HG02623 (cell line): Measurements from ENCODE around the gene NISCH.

Experiments used
- ATAC-seq: cut with Tn5 transposase; IDR thresholded peaks from one replicate; pipeline ENCODE4 v1.9.1; 2021; ENCODE audit warnings: moderate library complexity; ENCODE audit not compliant: unreplicated experiment

NISCH gene

DNA sequence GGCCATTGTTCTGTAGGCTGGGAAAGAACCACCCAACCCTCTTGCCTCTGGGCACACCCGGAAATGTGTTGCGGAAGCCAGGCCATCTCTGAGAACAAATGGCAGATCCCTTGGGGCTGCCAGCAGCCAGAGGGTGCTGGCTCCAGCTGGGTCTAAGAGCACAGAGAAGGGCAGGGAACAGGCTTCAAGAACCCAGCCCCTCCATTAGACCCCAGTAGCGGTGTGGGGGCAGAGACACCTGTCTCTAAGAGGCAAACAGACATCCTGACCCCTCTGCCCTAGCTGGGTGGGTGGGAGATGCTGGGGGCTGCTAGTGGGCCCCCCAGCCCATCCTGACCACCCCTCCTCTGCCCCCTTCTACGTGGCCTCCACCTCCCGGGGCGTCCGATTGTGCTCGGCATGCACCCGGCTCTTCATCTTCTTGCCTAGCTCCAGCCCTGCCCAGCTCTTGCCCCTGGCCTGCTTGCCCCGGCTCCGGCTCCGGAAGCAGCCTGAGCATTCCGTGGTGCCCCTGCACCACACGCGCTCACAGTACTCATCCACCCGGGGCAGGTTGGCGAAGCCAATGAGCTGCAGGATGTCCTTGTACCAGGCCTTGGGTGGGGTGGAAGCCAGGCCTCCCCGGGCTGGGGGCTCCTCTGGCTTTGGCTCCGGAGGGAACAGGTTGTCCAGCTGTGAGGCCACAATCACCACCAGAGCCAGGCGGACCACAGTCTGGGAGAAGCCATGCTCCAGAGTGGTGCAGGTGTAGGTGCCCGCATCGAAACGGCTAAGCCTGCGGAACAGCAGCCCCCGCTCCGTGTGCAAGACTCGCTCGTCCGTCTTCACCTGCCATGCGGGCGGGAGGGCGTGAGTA, 19.9 kb upstream of the NISCH start:
- ATAC-seq, result no peak

DNA sequence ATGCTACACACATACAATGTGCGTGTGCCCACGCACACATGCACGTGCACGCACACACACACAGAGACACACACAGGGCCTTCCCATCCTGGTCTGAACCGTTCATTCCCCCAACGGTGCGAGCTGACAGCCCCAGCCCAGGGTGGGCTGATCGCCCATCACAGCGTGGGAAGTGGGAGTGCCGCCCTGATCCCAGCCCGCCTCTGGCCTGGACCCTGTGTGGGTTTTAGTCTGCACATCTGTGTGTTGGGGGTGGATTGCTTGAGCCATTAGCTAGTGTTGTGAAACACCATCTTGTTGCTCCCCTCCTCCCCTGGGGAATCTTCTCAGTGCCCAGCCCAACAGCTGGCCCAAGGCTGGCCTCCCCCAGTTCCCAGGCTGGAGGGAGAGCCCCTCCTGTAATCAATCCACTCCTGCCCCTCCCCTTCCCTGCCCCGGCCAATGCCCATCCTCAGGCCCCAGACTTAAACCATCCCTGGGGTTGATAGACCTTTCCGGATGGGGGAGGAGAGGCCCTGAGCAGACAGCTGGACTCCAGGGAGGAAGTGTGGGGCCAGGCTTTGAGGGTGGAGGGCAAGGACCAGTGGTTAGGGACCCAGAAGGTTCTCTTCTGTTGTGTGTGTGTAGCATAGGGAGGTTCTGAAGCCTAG, 18.8 kb upstream of the NISCH start:
- no peak for ATAC-seq

DNA sequence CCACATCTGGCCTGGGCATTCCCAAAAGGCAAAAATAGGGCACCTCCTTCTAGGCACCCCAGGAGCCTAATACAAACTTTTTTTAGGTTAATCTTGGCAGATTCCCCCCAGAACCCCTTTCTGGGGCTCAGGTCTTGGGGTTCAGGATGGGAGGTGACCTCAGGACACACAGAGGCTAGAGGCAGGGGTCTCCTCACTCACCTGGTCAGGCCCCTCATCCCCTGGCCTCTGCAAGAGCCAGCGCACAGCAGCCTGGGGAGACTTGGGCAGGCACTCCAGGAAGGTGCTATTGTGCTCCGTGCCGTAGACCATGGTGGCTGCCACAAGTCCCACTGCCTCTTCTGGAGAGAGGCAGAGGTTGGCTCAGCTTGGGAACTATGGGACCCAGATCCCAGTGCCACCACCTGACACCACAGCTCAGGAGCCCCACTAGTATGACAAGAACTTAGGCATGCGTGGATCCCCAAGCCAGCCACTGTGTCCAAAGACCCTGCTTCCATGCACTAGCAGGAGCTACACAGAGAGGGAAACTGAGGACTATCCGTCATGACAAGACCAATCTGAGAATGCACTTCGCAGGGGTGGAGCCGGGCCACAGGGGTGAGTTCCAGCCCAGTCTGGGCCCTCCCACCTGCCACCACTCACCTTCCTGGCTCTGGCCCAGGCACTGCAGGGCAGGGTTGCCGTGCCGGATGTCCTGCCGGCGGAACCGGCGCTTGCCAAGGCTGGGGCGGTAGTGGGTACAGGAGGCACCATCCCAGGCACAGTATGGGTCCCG, 17.9 kb upstream of the NISCH start:
- ATAC-seq, result no peak

DNA sequence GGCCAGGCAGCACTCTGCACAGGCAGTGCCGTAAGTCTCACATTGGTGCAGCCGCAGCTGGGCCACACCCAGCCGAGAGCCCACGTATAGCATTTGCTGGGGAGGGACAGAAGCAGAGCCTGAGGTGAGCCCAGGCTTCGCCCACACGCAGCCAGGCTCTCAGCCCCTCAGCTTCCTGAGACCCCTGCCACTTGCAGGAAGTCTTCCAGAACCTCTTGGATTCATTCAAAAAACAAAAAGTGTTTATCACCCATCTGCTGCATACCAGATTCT, 17.4 kb upstream of the NISCH start:
- ATAC-seq, result no peak

DNA sequence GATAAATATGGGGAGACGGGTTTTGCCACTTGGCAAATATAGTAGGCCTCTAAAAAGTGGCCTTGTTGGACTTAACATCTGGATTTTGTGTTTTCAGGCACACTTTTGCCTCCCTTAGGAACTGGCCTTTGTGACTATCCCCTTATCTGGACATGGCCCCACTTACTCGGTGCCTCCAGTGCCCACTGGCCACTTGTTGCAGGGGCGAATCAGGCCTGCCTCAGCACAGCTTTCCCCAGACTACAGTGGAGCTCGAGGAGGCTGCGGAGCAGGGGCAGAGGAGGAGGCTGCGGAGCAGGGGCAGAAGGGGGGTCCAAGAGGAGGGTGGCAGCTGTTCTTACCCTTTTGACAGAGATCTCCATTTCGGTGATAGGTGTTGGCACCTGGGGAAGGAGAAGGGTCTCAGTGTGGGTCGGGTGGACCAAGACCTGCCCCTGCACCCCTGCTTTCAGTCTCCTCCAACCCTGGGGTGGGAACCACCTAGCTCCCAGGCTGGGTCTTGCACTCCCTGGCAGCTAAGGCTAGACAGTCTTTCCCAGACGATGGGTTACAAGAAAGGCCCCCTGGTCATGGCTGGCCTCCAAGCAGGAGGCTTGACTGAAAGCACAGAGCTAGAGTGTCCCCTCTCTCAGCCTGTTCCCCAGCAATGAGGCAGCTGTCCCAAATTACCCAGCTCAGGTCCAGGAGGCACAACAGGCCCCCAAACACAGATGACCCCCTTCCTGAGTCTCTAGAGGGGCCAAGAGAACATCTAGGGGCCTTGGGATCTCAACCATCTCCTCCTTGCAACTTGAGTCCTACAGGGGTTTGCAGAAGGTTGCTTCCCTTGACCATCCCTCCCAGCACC, 16.6 kb upstream of the NISCH start:
- ATAC-seq, result no peak

DNA sequence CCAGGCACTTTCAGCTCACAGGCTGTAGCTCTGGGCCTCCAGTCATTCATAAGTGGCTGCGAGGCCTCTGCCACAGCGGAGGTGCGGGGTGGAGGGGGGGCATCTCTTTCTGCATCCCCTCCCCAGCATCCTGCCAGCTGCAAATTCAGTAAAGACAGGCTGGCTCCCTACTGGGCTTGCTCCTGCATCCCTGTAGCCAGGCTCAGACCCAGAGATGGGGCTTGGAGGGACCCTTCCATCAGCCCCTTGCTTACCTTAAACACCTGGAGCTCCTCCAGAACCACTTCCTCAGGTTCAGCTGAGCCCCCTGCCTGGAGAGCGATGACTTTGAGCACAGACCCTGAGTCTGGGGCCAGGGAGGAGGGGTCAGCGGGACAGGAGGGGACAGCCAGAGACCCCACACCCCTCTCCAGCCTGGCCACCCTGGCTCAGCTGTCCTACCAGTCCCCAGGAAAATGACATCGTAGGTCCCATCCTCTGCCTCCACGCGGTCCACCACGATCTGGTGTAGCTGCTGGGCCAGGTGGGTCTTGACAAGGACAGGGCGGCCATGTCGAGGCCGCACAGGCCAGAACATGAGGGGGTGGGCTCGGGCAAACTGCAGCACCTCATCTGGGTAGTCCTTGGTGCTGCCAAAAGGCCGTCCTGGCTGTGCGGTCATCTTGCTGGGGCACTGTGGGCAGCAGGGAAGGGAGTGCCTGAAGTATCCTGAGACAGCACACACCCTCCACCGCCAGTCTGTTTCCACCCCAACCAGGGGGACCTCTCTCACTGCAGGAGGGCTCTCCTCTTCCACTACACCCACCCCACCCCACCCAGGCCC, 15.8 kb upstream of the NISCH start:
- ATAC-seq, result no peak

DNA sequence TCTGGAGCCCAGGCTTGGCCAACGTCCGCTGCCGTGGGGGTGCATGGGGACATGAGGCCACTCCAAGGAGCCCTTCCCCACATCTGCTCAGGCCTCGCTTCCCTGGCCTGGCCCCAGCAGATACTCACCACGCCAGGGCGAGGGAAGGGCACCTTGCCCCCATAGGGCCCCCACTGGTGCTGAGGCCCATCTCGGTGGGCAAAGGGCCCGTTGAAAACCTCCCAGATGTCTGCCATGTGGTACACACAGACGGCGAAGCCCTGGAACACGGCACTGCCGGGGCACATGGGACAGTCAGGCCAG, 15.2 kb upstream of the NISCH start:
- ATAC-seq, result no peak

DNA sequence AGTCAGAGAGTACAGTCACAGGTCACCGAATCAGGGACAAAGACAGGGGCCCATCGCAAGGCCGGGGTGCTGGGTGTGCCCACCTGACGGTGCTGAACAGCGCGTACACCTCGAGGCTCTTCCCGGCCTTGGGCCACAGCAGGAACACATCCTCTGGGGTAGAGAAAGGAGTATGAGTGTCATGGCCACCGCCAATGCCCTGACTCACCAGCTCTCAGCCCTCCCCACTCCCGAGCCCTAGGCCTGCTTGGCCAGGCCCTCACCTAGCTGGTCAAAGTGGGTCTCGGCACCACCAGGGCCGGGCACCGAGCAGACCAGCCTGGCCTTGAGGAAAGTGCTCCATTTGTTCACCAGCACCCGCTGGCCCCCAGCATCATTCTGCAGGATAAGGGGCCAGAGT, 14.7 kb upstream of the NISCH start:
- no peak for ATAC-seq

DNA sequence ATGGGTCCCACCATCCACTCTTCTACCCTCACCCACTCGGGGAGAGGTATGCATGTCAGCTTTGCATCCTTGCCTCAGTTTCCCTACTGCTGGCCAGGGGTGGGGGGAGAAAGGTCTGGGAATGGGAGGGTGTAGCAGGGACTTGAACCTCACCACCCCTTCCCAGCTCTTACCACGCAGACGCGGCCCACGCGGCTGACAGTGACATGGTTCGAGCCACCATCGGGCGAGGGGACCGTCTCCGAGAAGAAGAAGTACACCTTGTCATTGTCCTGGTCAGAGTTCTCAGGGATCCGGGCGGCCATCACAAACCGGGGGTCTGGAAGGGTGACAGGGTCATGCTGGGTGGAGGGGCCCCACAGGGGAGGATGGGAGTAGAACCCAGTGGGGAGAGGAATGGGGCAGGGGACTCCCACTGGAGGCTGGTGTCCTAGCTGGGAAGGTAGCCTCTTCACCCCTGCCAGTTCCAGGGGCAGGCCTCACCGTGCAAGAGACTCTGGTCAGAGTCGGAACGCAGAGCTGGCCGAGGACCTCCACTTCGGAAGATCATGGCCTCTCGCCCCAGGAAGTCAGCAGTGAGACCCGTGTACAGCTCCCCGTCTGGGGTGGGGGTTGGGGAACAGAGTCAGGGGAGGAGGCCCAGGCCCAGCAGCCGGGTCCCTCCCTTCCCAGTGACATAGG, 14.2 kb upstream of the NISCH start:
- no peak for ATAC-seq

DNA sequence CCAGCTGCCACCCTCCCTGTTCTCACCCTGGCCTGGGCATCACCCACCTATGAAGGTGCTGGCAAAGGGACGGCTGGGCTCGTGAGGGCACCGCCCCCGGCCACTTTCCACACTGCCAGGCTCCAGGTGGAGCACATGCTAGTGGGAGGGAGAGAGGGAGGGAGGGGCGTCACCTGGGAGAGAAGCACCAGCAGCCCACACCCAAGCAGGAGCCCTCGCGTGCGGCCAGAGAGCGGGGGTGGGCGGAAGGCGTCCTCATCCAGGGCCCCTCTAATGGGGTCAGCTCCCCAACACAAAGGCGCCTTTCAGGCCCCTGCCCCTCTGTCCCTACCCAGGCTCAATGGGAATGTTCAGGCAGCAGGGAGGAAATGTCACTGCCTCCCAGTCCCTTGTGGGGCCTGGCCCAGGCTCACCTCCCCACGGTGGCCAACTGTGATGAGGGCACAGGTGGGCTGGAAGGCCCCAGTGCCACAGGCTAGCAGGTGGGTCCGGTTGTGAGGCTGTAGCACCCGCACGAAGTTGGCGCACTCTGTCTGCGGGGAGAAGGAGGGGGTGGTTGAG, 13.6 kb upstream of the NISCH start:
- no peak for ATAC-seq

DNA sequence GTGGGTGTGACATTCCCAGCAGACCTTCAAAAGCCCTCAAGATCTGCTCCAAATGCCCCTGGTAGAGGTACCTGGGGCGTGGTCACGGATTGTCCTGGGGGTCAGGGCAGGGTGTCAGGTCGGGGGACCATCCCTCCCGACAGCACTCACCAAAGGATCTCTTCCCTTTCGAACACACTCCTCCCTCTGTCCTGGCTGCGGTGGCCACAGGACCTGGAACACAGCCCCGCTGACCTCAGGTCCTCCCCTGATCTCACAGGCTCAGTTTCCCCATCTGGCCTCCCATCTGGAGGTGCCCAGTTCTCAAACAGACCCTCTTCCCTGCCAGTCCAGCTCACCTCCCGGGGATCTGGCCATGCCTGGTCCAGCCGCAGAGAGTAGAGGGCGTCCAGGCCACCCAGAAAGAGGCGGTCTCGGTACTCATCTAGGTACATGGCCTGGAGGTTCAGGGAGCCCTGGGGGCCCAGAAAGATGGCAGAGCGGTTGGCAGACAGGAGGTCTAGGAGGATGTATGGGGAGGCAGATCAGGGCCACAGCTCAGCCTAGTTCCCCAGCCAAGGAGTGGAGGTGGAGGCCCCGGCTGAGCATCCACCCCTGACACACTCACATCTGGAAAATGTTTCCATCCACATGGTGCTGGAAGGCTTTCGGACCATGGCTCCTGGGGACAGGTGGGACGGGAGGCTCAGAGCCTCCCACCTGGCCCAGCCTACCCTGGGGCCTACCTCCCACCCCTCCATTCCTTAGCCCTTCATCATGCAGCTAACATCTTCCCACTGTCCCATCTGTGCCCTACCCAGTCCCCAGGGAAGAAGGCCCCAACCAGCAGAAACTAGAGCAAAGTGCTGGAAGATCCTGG, 12.8 kb upstream of the NISCH start:
- no peak for ATAC-seq

DNA sequence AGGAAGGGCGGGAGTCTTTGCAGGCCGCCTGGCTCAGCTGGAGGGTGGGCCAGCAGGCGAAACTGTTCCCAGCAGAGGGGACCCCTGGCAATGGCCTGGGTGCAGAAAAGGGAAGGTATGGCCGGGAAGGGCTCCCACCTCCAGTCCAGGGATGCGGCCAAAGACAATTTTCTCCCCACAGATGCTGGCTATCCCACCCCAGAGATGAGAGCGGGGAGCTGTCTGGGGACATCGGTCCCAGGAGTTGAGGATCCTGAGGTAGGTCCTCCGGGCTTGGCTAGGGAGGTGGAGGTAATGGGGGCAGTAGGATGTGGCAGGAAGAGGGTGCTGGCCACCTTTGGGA, 12.2 kb upstream of the NISCH start:
- no peak for ATAC-seq

DNA sequence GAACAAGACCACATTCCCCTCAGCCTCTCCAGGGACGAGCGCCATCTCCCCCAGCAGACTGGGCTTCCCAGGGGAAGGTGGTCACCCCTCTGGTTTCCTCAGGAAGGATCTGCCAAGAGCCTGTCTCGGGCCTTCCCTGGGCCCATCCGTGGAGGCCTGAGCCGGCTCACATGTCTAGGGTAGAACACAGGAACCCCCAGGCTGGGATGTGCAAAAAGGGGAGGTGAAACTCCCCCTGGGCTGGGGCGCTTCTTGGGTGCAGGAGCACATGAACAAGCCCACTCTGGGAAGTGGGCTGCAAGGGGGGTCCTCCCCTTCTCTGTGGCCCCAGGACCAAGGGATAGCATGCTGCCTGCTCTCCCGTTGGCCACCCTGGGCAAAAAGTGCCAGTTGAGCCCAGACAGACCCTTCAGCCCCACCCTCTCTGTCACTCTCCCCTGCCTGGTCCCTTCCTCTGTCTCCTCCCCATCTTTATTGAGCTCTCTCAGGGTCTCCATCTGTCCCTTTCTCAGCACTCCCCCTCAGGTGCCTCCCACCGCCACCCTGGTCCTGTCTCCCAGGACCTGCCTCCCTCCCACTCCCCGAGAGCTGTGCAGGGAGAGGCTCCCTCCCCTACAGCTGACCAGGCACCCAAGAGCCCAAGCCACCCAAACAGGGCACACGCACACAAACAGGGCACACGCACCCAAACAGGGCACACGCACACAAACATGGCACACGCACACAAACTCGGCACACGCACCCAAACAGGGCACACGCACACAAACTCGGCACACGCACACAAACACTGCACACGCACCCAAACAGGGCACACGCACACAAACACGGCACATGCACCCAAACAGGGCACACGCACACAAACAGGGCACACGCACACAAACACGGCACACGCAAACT, 11.4 kb upstream of the NISCH start:
- ATAC-seq, result no peak

DNA sequence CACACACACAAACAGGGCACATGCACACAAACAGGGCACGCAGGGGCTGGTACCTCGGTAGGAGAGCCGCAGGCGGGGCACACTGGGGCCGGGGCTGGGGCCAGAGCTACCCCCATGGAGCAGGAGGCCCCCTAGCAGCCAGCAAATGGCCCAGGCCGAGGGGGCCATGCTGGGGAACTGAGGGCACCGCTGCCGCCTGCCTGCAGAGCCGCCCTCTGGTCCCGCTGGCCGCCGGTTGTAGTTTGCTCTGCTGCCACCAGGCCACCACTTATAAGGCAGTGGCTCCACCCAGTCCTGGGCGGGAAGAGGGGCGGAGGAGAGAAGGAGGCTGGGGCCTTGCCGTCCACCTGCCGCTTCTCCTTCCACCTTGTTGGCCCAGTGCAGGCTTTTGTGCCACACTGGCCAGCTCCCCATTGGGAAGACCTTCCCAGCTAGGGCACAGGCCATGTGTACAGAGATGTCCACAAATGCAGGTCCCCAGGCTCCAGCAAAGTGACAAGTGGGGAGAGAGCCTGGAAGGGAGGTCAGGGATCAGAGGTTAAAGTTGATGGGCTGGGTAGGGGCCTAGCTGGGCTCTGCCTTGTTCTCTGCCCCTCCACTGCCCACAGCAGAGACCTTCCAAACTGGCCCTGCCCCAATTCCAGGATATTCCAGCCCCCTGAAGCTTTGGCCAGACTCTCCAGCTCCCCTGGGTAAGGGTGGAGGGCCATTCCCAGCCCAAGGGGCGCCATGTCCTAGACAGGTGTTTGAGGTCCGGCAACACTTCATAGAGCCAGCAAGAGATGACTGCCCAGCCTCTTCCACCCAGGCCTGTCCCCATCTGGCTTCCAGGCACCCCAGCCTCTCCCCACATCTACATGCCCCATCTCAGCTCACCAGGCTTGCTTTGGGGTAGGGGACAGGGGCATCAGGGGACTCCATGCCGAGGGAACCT, 10.3 kb upstream of the NISCH start, which contains the start of gene SEMA3G:
TSS of gene SEMA3G (minus strand) at position 244 of the 934 bp plus-strand sequence. CDS start at position 168, 76 bp downstream.
- ATAC-seq, result peak; percentile 88

DNA sequence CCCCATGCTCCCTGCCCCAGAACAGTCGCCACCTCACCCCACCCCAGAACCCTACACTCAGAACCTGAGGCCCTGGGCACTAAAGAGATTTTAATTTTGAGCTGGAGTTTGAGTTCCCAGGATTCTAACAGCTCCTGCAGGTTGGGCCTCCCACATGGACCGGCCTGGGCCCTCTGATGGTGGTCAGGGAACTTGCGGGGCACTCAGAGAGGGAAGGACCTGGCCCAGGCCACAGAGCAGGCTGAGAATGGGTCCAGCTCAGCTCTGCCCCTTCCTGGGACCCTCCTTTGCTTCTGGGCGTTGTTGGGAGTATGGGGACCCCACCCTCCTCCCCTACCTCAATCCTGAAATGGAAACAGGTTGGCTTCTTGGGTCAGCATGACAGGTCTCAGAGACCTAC, 9.4 kb upstream of the NISCH start:
- ATAC-seq, result no peak

DNA sequence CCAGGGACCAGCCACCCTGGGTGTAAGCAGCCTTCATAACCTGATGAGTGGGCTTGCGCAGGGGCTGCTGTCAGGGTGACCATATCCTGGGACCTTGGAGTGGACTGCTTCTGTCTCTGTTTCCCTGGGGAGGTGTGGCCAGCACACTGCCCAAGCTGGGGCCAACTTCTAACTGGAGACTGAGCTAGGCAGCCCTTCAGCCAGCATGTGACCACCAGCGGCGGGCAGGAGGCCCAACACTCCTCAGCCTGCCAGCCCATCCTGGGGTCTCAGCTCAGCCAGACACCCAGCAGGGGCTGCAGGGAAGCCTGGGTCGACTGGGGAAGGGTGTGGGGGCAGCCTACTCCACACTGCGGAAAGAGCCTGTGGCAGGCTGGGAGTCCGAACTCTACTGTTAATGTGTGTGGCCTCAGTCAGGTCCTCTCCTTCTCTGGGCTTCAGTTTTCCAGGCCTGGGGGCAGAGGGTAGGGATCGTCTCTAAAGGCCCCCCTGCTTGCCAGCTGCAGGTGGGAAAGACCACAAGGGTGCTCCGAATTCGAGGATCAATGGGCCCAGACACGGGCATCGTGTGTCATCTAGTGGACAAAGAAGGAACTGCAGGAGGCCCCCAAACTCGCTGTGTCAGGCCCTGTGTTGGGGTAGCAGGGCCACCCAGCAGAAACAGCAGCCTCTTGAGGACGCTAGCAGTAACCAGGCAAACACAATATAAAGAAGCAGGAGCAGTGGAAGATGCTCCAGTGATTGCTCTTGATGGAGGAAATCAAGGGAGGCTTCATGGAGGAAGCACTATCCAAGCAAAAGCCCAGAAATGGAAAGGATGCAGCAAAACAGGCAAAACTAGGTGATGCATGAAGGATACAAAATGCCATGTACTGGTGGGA, 8.5 kb upstream of the NISCH start:
- ATAC-seq, result no peak
